Neuronal stem cell (in vitro differentiated cells): ENCODE data around the gene ROBO2.

Source experiments
- DNase-seq: peaks from one replicate; pipeline ENCODE4 v3.0.0-alpha.2; 2013; ENCODE audit warnings: low spot score
- H2AFZ ChIP-seq: one replicate; pipeline ENCODE4 v1.6.1; 2013; ENCODE audit warnings: mild to moderate bottlenecking, low read length, inconsistent platforms
- H2AK5ac ChIP-seq: 2 replicates; pipeline ENCODE4 v1.6.1; 2013; ENCODE audit warnings: low read depth, mild to moderate bottlenecking, inconsistent platforms, low read length, moderate library complexity, mixed read lengths
- H2BK120ac ChIP-seq: 2 replicates; pipeline ENCODE4 v1.6.1; 2013; ENCODE audit warnings: low read depth, mild to moderate bottlenecking, inconsistent platforms, low read length, moderate library complexity, mixed read lengths
- H2BK12ac ChIP-seq: one replicate; pipeline ENCODE4 v1.6.1; 2013; ENCODE audit warnings: low read length, inconsistent platforms
- H2BK15ac ChIP-seq: 2 replicates; pipeline ENCODE4 v1.6.1; 2013; ENCODE audit warnings: mild to moderate bottlenecking, low read length, inconsistent platforms, mixed read lengths
- H2BK5ac ChIP-seq: one replicate; pipeline ENCODE4 v1.6.1; 2013; ENCODE audit warnings: inconsistent platforms, mild to moderate bottlenecking, low read length, moderate library complexity
- H3K14ac ChIP-seq: one replicate; pipeline ENCODE4 v1.6.1; 2013; ENCODE audit warnings: low read length, inconsistent platforms
- H3K18ac ChIP-seq: 2 replicates; pipeline ENCODE4 v1.6.1; 2013; ENCODE audit warnings: low read length, inconsistent platforms
- H3K23ac ChIP-seq: 2 replicates; pipeline ENCODE4 v1.6.1; 2013; ENCODE audit warnings: low read depth, mild to moderate bottlenecking, mixed read lengths, low read length, inconsistent platforms; ENCODE audit not compliant: poor library complexity
- H3K27ac ChIP-seq: replicated peaks from 3 replicates; pipeline ENCODE4 v1.5.1; 2013; ENCODE audit warnings: low read length, inconsistent platforms
- H3K27me3 ChIP-seq, 3 experiments: 2 replicates each; pipeline ENCODE4 v1.6.1; 2013; ENCODE audit warnings: low read length in 3 of 3, mild to moderate bottlenecking in 2 of 3, inconsistent platforms in 1 of 3, low read depth in 1 of 3, mixed read lengths in 1 of 3, moderate library complexity in 1 of 3; ENCODE audit not compliant: control insufficient read depth in 3 of 3, insufficient read depth in 3 of 3
- H3K36me3 ChIP-seq, 2 donors: replicated peaks in 1 of 2; 2 replicates each; pipeline ENCODE4 v1.6.1; 2013; ENCODE audit warnings: low read length in 2 of 2; ENCODE audit not compliant: control insufficient read depth in 2 of 2, insufficient read depth in 2 of 2
- H3K4ac ChIP-seq: 2 replicates; pipeline ENCODE4 v1.6.1; 2013; ENCODE audit warnings: inconsistent platforms, mild to moderate bottlenecking, low read length, moderate library complexity
- H3K4me1 ChIP-seq, 2 donors: 1 replicate in 1 of 2; 2 replicates in 1 of 2; pipeline ENCODE4 v1.6.1; 2013; ENCODE audit warnings: low read length in 2 of 2, low read depth in 1 of 2; ENCODE audit not compliant: control insufficient read depth in 2 of 2, insufficient read depth in 1 of 2
- H3K4me2 ChIP-seq: one replicate; pipeline ENCODE4 v1.6.1; 2013; ENCODE audit warnings: mild to moderate bottlenecking, low read length, inconsistent platforms; ENCODE audit not compliant: insufficient read depth, poor library complexity, severe bottlenecking
- H3K4me3 ChIP-seq, 2 donors: 2 replicates each; pipeline ENCODE4 v1.5.1; 2013; ENCODE audit warnings: low read length in 2 of 2, mild to moderate bottlenecking in 2 of 2, inconsistent platforms in 1 of 2, moderate library complexity in 1 of 2
- H3K79me1 ChIP-seq: one replicate; pipeline ENCODE4 v1.6.1; 2013; ENCODE audit warnings: low read depth, mild to moderate bottlenecking, inconsistent platforms, low read length, moderate library complexity
- H3K9ac ChIP-seq: one replicate; pipeline ENCODE4 v1.6.1; 2013; ENCODE audit warnings: mild to moderate bottlenecking, low read depth, low read length, inconsistent platforms; ENCODE audit not compliant: poor library complexity
- H3K9me3 ChIP-seq, 2 donors: replicated peaks in 1 of 2; 2 replicates each; pipeline versions ENCODE3 to v1.6.1; 2013; ENCODE audit warnings: low read length in 2 of 2, mild to moderate bottlenecking in 2 of 2, inconsistent platforms in 1 of 2, low read depth in 1 of 2, mixed read lengths in 1 of 2, moderate library complexity in 1 of 2; ENCODE audit not compliant: control insufficient read depth in 2 of 2, insufficient read depth in 1 of 2
- H4K8ac ChIP-seq: one replicate; pipeline ENCODE4 v1.6.1; 2013; ENCODE audit warnings: low read depth, mild to moderate bottlenecking, inconsistent platforms, low read length, moderate library complexity
- H4K91ac ChIP-seq: one replicate; pipeline ENCODE4 v1.6.1; 2013; ENCODE audit warnings: low read length, low read depth, mild to moderate bottlenecking, inconsistent platforms; ENCODE audit not compliant: poor library complexity
- WGBS, 2 donors: extraction: QIAGEN DNeasy Blood & Tissue Kit; methylation state at CpG; one replicate each; pipeline ENCODE4 v1.1.7; 2013; ENCODE audit warnings: missing lambda C conversion rate in 2 of 2, mixed read lengths in 1 of 2; ENCODE audit not compliant: insufficient read length in 2 of 2, insufficient replicate concordance in 1 of 2; ENCODE audit errors: extremely low coverage in 2 of 2; 5-methylcytosine and 5-hydroxymethylcytosine counted together

Gene ROBO2

DNA sequence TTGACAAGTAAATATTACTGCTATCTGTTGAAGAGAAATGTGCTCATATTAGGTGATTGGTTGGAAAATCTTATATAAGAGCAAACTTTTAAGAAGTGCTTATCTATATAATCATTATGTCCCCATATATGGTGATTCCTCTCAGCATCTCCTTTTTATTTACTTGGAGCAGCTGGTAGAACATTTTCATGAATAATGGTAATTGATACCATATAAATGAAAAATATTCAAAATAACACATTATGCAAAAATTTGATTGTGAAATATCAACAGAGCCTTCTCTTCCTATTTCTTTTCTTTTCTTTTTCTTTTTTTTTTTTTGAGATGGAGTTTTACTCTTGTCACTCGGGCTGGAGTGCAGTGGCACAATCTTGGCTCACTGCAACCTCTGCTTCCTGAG, 56.2 kb downstream of the ROBO2 start:
- Histone ChIP-seq H3K4ac (no peak overlapping the region), H3K9me3 (peaks cover 0 to 3% of the 10 kb centered on the region in 2 donors), H3K9ac (no peak overlapping the region), H3K27ac (no peak overlapping the region), H2BK5ac (no peak overlapping the region), H3K4me2 (no peak overlapping the region), H3K79me1 (no peaks in the 10 kb centered on the region), H3K4me1 (peaks cover 0 to 5% of the 10 kb centered on the region in 2 donors), H3K23ac (no peak overlapping the region), H2BK12ac (no peak overlapping the region), H3K14ac (no peak overlapping the region), H2AFZ (no peak overlapping the region), H4K91ac (no peak overlapping the region), H2AK5ac (no peak overlapping the region), H4K8ac (no peak overlapping the region), H3K36me3 (no peaks in the 10 kb centered on the region), H3K18ac (no peak overlapping the region), H2BK120ac (no peak overlapping the region), H2BK15ac (no peak overlapping the region), H3K27me3 (no peaks in the 10 kb centered on the region), H3K4me3 (no peak overlapping the region)
- no CpG with 5 or more reads among the region's 1 CpG for WGBS, 2 donors
- DNase-seq, result no peak

DNA sequence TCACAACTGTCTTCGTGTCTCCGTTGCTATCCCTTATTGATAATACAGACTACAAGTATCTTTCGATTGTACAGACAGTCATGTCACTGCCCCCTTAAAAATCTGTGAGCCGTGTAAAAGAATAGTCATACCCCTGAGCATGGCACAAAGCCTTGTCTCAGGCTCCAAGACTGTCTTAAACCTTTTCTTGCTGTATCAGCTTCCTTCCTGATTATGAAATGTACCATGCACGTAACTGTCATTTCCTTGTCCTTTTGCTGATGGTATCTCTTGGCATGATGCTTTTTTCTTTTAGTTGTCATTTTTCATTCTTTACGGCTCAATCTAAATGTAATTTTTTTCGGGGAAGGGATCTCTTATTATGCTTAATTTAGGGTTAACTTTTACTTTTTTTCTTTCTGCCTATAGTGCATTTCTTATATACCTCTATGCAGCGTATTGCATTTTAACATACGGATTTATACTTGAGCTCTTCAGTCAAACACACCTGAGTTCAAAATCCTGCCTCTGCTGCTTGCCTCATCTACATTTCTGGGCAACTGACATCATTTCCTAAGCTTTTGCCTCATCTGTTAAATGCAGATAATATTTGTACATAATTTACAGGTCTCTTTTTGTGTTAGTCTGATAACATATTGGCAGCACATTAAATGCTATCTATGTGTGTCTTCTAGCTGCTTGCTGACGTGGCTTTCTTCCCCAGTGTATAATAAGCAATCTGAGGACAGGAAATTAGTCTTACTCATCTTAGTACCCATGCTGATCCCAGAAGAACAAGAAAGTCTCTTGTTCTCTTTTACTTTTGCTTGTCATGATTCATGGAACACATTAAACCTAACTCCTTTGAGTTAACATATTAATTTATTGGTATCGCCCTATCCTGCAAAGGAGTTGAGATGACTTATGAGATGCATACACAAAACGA, 57.3 kb downstream of the ROBO2 start:
- no peaks in the 10 kb centered on the region for H3K27me3 ChIP-seq
- no peak for DNase-seq
- H3K9ac ChIP-seq, result no peak overlapping the region
- no peak overlapping the region for H4K8ac ChIP-seq
- H2BK15ac ChIP-seq, result no peak overlapping the region
- H3K4me2 ChIP-seq, result no peak overlapping the region
- H3K27ac ChIP-seq, result no peak overlapping the region
- no peak overlapping the region for H2BK12ac ChIP-seq
- no peaks in the 10 kb centered on the region for H3K79me1 ChIP-seq
- no peak overlapping the region for H3K4me3 ChIP-seq
- no peak overlapping the region for H2AFZ ChIP-seq
- no peak overlapping the region for H3K14ac ChIP-seq
- H2BK5ac ChIP-seq, result no peak overlapping the region
- no peak overlapping the region for H3K18ac ChIP-seq
- peaks cover 0 to 5% of the 10 kb centered on the region in 2 donors for H3K4me1 ChIP-seq
- no peak overlapping the region for H3K4ac ChIP-seq
- H4K91ac ChIP-seq, result no peak overlapping the region
- no peak overlapping the region for H2AK5ac ChIP-seq
- peaks cover 0 to 3% of the 10 kb centered on the region in 2 donors for H3K9me3 ChIP-seq
- no peak overlapping the region for H2BK120ac ChIP-seq
- no CpG with 5 or more reads among the region's 12 CpGs for WGBS, 2 donors
- H3K36me3 ChIP-seq, result no peaks in the 10 kb centered on the region
- H3K23ac ChIP-seq, result no peak overlapping the region

GRCh38 chr3:77102951-77103769, 63.3 kb downstream of the ROBO2 start:
- WGBS, 2 donors, result no CpG with 5 or more reads among the region's 6 CpGs
- Histone ChIP-seq H3K27me3 (no peaks in the 10 kb centered on the region), H3K4ac (no peak overlapping the region), H2AFZ (no peak overlapping the region), H3K4me2 (no peak overlapping the region), H2BK12ac (no peak overlapping the region), H2BK15ac (no peak overlapping the region), H3K4me3 (no peak overlapping the region), H2BK5ac (no peak overlapping the region), H3K4me1 (peaks cover 0 to 3% of the 10 kb centered on the region in 2 donors), H3K9ac (no peak overlapping the region), H3K23ac (no peak overlapping the region), H2AK5ac (no peak overlapping the region), H4K91ac (no peak overlapping the region), H3K27ac (no peak overlapping the region), H4K8ac (no peak overlapping the region), H3K9me3 (no peaks in the 10 kb centered on the region), H3K14ac (no peak overlapping the region), H2BK120ac (no peak overlapping the region), H3K79me1 (no peaks in the 10 kb centered on the region), H3K36me3 (no peaks in the 10 kb centered on the region), H3K18ac (no peak overlapping the region)
- DNase-seq, result no peak

- H3K27me3 ChIP-seq, result no peaks in the 10 kb centered on the region
- H3K36me3 ChIP-seq, result no peaks in the 10 kb centered on the region
- H3K18ac ChIP-seq, result no peak overlapping the region
- H2BK15ac ChIP-seq, result no peak overlapping the region
- no peak overlapping the region for H3K27ac ChIP-seq
- no CpG with 5 or more reads among the region's 2 CpGs for WGBS, 2 donors
- H3K23ac ChIP-seq, result no peak overlapping the region
- H3K4me2 ChIP-seq, result no peak overlapping the region
- H2BK12ac ChIP-seq, result no peak overlapping the region
- DNase-seq, result no peak
- H2AFZ ChIP-seq, result no peak overlapping the region
- H3K14ac ChIP-seq, result no peak overlapping the region
- H3K4me3 ChIP-seq, result no peak overlapping the region
- H3K9ac ChIP-seq, result no peak overlapping the region
- no peak overlapping the region for H4K91ac ChIP-seq
- H3K79me1 ChIP-seq, result no peaks in the 10 kb centered on the region
- no peak overlapping the region for H2AK5ac ChIP-seq
- H3K4me1 ChIP-seq, result no peaks in the 10 kb centered on the region
- H2BK5ac ChIP-seq, result no peak overlapping the region
- no peaks in the 10 kb centered on the region for H3K9me3 ChIP-seq
- H4K8ac ChIP-seq, result no peak overlapping the region
- no peak overlapping the region for H2BK120ac ChIP-seq
- no peak overlapping the region for H3K4ac ChIP-seq
These were observed 82.8 kb downstream of the ROBO2 start for GRCh38 chr3:77122652-77123051.
